CD4-positive, alpha-beta T cell treated with Interleukin-17A for 4 hours (primary cell): ENCODE data around the gene IL36G.

ENCODE experiments used
- DNase-seq: peaks from one replicate; pipeline ENCODE4 v3.0.0-alpha.2; 2020; ENCODE audit warnings: mixed read lengths

Gene IL36G

GRCh38 chr2:112973156-112973555 is 4.7 kb upstream of the IL36G start:
- no peak for DNase-seq

DNA sequence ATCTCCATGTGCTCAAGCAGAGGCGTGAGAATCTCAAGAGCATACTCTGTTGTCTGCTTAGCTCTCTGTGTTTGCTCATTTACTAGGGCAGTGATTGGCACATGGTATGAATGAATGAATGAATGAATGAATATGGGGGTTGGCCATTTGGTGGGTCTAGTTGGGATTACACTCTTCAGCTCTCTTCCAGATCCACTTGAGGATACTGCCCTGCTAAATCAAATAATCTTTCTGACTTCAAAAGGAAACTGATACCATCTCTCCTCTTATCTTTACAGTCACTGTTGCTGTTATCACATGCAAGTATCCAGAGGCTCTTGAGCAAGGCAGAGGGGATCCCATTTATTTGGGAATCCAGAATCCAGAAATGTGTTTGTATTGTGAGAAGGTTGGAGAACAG is 1.9 kb downstream of the IL36G start:
- DNase-seq = no peak

- no peak for DNase-seq
These were observed 2.7 kb downstream of the IL36G start for GRCh38 chr2:112980537-112980936.

GRCh38 chr2:112985090-112985489 is 7.3 kb downstream of the IL36G start:
- peak; percentile 60 for DNase-seq

- no peak for DNase-seq
These were observed 11.8 kb downstream of the IL36G start for GRCh38 chr2:112989611-112990010.

- DNase-seq = no peak
These were observed 16.0 kb downstream of the IL36G start for GRCh38 chr2:112993831-112994230.

GRCh38 chr2:112994648-112995047 is 16.8 kb downstream of the IL36G start:
- no peak for DNase-seq

- DNase-seq = peak; percentile 65
These were observed 17.6 kb downstream of the IL36G start for GRCh38 chr2:112995346-112995920.

DNA sequence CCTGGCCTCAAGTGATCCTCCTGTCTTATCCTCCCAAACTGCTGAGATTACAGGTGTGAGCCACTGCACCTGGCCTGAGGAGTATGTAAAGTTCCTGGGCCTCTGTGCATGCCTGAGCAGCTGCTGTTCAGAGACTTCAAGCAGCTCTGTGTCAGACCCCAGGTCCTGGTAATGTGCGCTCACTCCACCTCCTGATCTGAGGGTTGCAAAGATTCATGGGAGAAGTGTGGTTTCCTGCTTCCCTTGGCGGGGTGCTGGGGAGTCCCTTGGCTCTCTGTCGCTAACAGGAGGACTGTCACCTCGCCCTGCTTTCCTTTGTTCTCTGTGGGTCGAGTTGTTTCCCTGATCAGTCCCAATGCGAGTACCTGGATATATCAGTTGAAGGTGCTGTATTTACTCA is 18.8 kb downstream of the IL36G start:
- DNase-seq = peak; percentile 84

- DNase-seq = no peak
These were observed 19.3 kb downstream of the IL36G start for GRCh38 chr2:112997151-112997550.

DNA sequence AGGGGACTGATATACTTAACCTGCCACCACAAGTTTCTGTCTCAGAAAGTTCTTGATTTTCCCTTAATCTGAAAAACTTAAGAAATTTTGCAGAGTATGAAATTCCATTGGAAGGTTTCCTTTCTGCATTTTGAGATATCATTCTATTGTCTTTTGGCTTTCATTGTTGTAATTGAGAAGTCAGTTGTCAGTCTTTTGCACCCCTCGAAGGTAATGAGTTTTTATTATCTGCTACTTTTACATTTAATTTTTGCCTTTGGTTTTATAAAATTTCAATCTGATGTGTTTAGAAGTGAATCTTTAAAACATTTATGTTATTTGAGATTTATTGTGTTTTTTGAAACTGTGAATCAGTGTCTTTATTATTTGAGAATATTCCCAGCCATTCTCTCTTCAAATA is 22.6 kb downstream of the IL36G start:
- DNase-seq = no peak

- DNase-seq = no peak
These were observed 24.9 kb downstream of the IL36G start for GRCh38 chr2:113002677-113003076.

GRCh38 chr2:113005030-113005509 is 27.3 kb downstream of the IL36G start, which contains the start of gene IL36A:
IL36A (plus strand) TSS chr2:113005459; CDS start chr2:113005872, 413 bp downstream.
- DNase-seq = no peak

DNA sequence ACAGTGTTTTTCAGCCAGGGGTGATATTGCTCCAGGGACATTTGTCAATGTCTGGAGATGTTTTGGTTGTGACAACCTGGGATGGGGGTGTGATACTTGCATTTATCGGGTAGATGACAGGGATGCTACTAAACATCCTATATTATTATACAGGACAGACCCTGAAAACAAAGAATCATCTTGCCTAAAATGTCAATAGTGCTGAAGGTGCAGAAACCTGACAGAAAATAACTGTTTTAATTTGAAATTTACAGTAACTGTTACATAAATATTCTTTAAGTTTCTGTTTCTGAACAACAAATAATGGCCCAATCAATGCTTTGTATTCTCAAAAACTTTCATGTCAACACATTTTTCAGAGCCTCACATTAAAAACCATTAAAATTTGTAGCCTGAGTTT is 29.4 kb downstream of the IL36G start:
- no peak for DNase-seq

DNA sequence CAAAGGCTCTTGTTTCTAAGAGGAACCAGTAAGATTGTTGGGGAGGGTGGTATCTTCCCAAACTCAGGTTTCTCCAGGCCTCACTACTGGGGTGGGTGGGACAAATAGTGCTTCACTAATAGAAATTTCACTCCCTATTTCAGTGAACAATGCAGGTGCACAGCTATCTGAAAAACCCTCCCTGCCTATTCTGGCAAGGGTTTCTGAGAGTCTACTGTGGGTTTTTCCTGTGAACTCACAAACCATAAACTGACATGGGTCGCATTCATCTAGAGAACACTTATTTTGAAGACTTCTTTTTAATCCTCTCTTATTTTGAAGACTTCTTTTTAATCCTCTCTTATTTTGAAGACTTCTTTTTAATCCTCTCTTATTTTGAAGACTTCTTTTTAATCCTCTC is 31.8 kb downstream of the IL36G start:
- DNase-seq = no peak

- no peak for DNase-seq
These were observed 32.3 kb downstream of the IL36G start for GRCh38 chr2:113010088-113010487.

- DNase-seq = no peak
These were observed 33.3 kb downstream of the IL36G start for GRCh38 chr2:113011108-113011507.

GRCh38 chr2:113012436-113013335 is 34.9 kb downstream of the IL36G start:
- no peak for DNase-seq

DNA sequence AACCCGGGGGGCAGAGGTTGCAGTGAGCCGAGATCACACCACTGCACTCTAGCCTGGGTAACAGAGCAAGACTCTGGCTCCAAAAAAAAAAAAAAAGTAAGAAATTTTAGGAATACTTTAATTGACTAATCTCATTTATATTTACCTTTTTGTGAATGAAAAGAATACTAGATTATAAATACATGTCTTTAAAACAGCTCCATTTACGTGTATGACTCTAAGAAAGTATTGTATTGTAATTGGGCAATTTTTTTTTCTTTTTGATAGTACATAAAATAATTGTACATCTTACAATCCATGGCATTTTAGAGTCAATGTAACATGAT is 35.5 kb downstream of the IL36G start:
- DNase-seq = no peak

- DNase-seq = no peak
These were observed 36.3 kb downstream of the IL36G start for GRCh38 chr2:113014067-113014466.

DNA sequence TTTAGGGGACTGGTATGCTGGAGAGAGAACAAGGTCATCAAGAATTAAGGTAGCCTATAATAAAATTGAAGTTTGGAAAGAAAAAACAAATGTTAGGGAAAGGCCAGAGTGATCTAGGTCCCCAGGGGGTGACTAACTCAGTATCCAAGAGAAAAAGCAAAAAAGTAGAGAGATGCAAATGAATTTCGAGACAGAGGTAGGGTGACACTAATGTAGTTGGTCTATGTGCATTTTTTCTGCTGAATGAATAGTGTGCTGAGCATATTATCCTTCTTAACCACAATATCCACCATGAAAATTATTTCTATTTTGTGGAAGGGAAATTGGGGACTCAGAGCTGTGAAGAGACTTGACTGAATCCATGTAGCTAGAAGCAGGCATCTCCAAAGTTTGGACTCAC is 37.2 kb downstream of the IL36G start:
- DNase-seq = no peak

GRCh38 chr2:113015655-113016054 is 37.8 kb downstream of the IL36G start:
- no peak for DNase-seq

GRCh38 chr2:113018509-113018908 is 40.7 kb downstream of the IL36G start:
- no peak for DNase-seq

GRCh38 chr2:113021312-113021711 is 43.5 kb downstream of the IL36G start:
- no peak for DNase-seq
